Thyroid gland (tissue), 4 donors: ENCODE measurements around the gene TNPO1. TPM values are rescaled to one million over a fixed set of nuclear protein-coding genes. Genes with fewer than 3 reads are reported as not detected.
"Not testable (repeated sequence)": the region's sequence is repeated elsewhere in the genome, so short reads cannot be mapped to it uniquely, and the experiment has no call there.

Experiments used
- DNase-seq, 2 donors: peaks; one replicate each; pipeline ENCODE4 v3.0.0-alpha.2; 2019
- H3K27ac ChIP-seq, 3 donors: fragments of 200-600 bp; sonication (generic); 1 replicate in 2 of 3; 2 replicates in 1 of 3; pipeline ENCODE4 v1.5.1; 2016 to 2019; ENCODE audit warnings: mild to moderate bottlenecking in 1 of 3, moderate library complexity in 1 of 3
- H3K27me3 ChIP-seq: fragments of 200-600 bp; sonication (generic); one replicate; pipeline ENCODE4 v1.5.1; 2019
- H3K36me3 ChIP-seq, 2 donors: fragments of 200-600 bp; sonication (generic); one replicate each; pipeline ENCODE4 v1.5.1; 2016 to 2019
- H3K4me1 ChIP-seq, 2 donors: fragments of 200-600 bp; sonication (generic); one replicate each; pipeline ENCODE4 v1.5.1; 2017 to 2019
- H3K4me3 ChIP-seq, 3 donors: fragments of 200-600 bp; sonication (generic); replicated peaks in 1 of 3; 1 replicate in 2 of 3; 2 replicates in 1 of 3; pipeline ENCODE4 v1.5.1; 2016; ENCODE audit warnings: mild to moderate bottlenecking in 1 of 3
- H3K9me3 ChIP-seq: fragments of 200-600 bp; sonication (generic); one replicate; pipeline ENCODE4 v1.5.1; 2017
- POLR2A ChIP-seq, 2 donors: fragments of 450-650 bp; IDR thresholded peaks; one replicate each; pipeline ENCODE4 v1.6.1; 2017; ENCODE audit warnings: antibody characterized with exemption in 2 of 2, mild to moderate bottlenecking in 2 of 2, moderate library complexity in 1 of 2
- WGBS, 2 donors: methylation state at CpG; one replicate each; pipeline ENCODE4 v1.1.5; 2017; 5-methylcytosine and 5-hydroxymethylcytosine counted together
- intact Hi-C: fragments of 100-400 bp; cut with DNase I; formaldehyde crosslinking; loops from one replicate; pipeline ENCODE4 v1.15.1; 2023
- total RNA-seq, 4 donors: library from RNA; depleted of rRNA; stranded (reverse); fragments of >200 nt; gene quantifications; one replicate each; pipeline ENCODE4 v1.2.3, GENCODE V29; 2016
- TF ChIP-seq, protein P1 (sequence below), 6 experiments: fragments of 200-600 bp in 3 of 6; fragments of 450-650 bp in 3 of 6; sonication (generic) in 3 of 6; IDR thresholded peaks; one replicate each; pipeline ENCODE4 v1.5.1; 2016 to 2019; ENCODE audit warnings: antibody characterized with exemption in 6 of 6, mild to moderate bottlenecking in 2 of 6, inconsistent platforms in 1 of 6, moderate library complexity in 1 of 6

The TNPO1 gene
- total RNA-seq, 4 donors from 2014 or later, result 122 to 319 (median 206) TPM

DNA sequence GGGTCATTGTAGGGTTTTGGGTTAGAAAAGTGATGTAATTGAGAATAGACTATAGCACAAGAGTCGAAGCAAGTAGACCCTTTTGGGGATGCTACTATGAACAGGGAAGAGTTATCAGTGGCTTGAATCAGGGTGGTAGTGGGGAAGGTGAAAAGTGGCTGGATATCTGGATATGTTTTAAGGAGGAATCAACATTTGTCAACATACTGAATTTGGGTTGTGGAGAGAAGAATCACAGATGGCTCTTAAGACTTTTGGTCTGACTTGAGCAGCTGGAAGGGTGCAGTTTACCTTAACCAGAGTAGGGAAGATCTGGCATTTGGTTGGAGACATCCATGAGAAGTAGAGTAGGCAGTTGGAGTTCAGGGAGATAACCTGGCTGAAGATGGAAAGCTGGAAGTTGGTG is 100.9 kb downstream of the TNPO1 start:
- 93 to 95% methylated on average over 1 of the region's 1 CpG for WGBS, 2 donors
- no peak for DNase-seq
- Histone ChIP-seq H3K27me3 (no peaks in the 10 kb centered on the region), H3K27ac (no peak overlapping the region), H3K9me3 (no peaks in the 10 kb centered on the region), H3K4me1 (peaks cover 0 to 5% of the 10 kb centered on the region in 2 donors), H3K36me3 (no peaks in the 10 kb centered on the region), H3K4me3 (no peak overlapping the region)
- intact Hi-C loops, result no loop called here
- TF ChIP-seq, protein P1, sequence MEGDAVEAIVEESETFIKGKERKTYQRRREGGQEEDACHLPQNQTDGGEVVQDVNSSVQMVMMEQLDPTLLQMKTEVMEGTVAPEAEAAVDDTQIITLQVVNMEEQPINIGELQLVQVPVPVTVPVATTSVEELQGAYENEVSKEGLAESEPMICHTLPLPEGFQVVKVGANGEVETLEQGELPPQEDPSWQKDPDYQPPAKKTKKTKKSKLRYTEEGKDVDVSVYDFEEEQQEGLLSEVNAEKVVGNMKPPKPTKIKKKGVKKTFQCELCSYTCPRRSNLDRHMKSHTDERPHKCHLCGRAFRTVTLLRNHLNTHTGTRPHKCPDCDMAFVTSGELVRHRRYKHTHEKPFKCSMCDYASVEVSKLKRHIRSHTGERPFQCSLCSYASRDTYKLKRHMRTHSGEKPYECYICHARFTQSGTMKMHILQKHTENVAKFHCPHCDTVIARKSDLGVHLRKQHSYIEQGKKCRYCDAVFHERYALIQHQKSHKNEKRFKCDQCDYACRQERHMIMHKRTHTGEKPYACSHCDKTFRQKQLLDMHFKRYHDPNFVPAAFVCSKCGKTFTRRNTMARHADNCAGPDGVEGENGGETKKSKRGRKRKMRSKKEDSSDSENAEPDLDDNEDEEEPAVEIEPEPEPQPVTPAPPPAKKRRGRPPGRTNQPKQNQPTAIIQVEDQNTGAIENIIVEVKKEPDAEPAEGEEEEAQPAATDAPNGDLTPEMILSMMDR (IDR thresholded peaks at IDR 0.05), result no peak
- no peak for TF ChIP-seq POLR2A (IDR thresholded peaks at IDR 0.05)

DNA sequence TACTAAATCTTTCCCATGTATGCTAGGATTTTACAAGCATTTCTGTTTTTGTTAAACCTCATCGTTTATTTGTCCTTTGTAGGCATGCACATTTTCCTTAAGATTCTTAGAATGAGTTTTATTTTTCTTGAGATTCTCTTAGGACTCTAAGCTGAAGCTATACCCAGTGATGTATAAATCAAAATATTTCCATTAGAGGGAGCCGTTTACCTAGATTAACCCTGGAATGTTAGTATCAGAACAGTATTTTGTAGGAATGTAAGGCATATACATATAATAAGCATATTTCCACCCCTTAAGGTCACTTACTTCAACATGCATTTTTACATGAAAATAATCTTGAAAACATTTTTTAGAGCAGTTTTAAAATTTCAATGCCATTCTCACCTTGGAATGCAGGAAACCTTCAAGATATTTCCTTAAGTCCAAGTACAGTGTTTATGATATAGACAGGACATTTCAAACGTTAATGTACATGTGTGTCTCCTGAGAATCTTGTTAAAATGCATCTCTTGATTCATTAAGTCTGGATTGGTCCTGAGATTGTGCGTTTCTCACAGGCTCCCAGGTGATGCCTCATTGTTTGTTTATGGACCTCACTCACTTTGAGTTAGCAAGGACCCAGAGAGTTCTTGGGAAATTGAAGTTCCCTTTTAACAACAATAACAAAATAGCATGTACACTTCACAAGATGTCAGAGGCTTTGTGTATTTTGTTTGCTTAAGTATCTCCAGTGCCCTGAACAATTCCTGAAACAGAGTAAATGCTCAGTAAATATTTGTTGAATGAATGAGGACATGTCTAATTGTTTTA is 104.4 kb downstream of the TNPO1 start:
- intact Hi-C loops, result no loop called here
- H3K4me1 ChIP-seq, result peaks cover 0 to 5% of the 10 kb centered on the region in 2 donors
- no peaks in the 10 kb centered on the region for H3K27me3 ChIP-seq
- no peak overlapping the region for H3K4me3 ChIP-seq
- DNase-seq, result no peak
- WGBS, 2 donors, result 8 to 10% methylated on average over 4 of the region's 4 CpGs
- TF ChIP-seq POLR2A (IDR thresholded peaks at IDR 0.05), result no peak
- TF ChIP-seq, protein P1 (IDR thresholded peaks at IDR 0.05), result peak in 3 of 6 experiments; percentile 30 to 46 (median 40)
- H3K27ac ChIP-seq, result no peak overlapping the region
- H3K9me3 ChIP-seq, result no peaks in the 10 kb centered on the region
- H3K36me3 ChIP-seq, result no peaks in the 10 kb centered on the region

DNA sequence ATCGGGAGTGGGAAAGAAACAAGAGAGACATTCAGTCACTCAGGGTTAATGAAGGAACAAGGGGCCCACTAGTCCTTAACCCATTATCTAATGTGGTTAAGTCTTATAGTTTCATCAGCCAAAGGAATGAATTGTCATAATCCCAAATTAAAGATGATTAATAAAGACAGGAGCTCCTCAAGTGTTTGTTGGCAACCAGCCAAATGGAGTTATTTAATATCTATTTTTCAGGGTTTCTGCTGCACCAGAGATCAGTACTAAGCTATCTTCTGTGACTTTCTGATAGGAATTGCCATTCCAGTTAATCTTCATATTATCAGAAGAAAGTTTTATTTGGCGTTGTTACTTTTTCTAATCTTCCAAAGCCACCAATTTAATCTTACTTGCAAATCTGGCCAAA is 105.4 kb downstream of the TNPO1 start:
- intact Hi-C loops, result no loop called here
- H3K4me1 ChIP-seq, result peaks cover 0 to 5% of the 10 kb centered on the region in 2 donors
- H3K9me3 ChIP-seq, result no peaks in the 10 kb centered on the region
- no peaks in the 10 kb centered on the region for H3K36me3 ChIP-seq
- TF ChIP-seq, protein P1 (IDR thresholded peaks at IDR 0.05), result no peak
- TF ChIP-seq POLR2A (IDR thresholded peaks at IDR 0.05), result no peak
- DNase-seq, result no peak
- H3K27ac ChIP-seq, result no peak overlapping the region
- no peak overlapping the region for H3K4me3 ChIP-seq
- no peaks in the 10 kb centered on the region for H3K27me3 ChIP-seq
- 87 to 90% methylated on average over 2 of the region's 2 CpGs for WGBS, 2 donors

DNA sequence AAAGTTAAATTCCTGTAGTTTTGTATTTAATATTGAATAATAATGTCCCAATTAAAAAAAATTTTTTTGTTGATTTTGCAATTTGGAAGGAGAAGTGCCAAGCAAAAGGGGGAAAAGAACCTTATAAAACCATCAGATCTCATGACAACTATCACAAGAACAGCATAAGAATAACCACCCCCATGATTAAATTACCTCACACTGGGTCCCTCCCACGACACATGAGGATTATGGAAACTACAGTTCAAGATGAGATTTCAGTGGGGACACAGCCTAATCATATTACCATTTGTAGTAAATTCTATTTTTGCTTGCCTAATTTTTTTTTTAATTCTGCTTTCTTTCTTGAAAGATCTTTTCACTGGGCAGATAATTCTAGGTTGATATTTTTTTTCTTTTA is 106.0 kb downstream of the TNPO1 start:
- Histone ChIP-seq H3K27me3 (no peaks in the 10 kb centered on the region), H3K27ac (no peak overlapping the region), H3K4me1 (peaks cover 0 to 5% of the 10 kb centered on the region in 2 donors), H3K9me3 (no peaks in the 10 kb centered on the region), H3K36me3 (no peaks in the 10 kb centered on the region), H3K4me3 (no peak overlapping the region)
- no peak for DNase-seq
- intact Hi-C loops, result no loop called here
- 70 to 90% methylated on average over 1 of the region's 1 CpG for WGBS, 2 donors
- TF ChIP-seq POLR2A (IDR thresholded peaks at IDR 0.05), result no peak
- TF ChIP-seq, protein P1 (IDR thresholded peaks at IDR 0.05), result no peak

DNA sequence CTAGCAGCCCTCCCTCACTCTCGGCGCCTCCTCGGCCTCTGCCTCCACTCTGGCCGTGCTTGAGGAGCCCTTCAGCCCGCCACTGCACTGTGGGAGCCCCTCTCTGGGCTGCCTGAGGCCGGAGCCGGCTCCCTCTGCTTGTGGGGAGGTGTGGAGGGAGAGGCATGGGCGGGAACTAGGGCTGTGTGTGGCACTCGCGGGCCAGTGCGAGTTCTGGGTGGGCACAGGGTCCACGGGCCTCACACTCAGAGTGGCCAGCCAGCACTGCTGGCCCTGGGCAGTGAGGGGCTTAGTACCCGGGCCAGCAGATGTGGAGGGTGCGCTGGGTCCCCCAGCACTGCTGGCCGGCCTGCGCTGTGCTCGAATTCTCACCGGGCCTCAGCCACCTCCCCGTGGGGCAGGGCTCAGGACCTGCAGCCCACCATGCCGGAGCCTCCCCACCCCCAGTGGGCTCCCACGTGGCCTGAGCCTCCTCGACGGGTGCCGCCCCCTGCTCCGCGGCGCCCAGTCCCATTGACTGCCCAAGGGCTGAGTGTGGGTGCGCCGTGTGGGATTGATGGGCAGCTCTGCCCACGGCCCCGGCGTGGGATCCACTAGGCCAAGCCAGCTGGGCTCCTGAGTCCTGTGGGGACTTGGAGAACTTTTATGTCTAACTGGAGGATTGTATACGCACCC is 109.0 kb downstream of the TNPO1 start:
- no peak for TF ChIP-seq POLR2A (IDR thresholded peaks at IDR 0.05)
- TF ChIP-seq, protein P1 (IDR thresholded peaks at IDR 0.05), result no peak
- Histone ChIP-seq H3K36me3 (no peaks in the 10 kb centered on the region), H3K9me3 (no peaks in the 10 kb centered on the region), H3K4me3 (no peak overlapping the region), H3K27ac (no peak overlapping the region), H3K4me1 (peaks cover 0 to 5% of the 10 kb centered on the region in 2 donors), H3K27me3 (no peaks in the 10 kb centered on the region)
- intact Hi-C loops, result no loop called here
- 86 to 92% methylated on average over 14 to 33 of the region's 33 CpGs for WGBS, 2 donors
- no peak for DNase-seq

DNA sequence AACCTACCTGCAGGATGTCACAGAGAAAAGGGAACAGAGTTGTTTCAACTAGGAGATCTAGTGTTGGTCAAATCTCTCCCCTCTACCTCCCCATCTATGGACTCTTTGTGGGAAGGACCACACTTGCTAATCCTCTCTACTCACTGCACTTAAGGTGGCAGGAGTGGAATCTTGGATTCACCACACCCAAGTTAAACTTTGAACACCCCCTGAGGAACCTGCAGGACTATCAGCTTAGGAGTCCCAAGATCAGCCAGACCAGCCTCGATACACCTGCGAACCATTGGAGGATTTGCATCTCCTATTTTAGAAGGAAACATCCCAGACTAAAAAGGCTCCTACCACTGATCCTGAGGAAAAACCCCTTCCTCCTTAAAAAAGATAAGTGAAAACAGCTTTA is 116.2 kb downstream of the TNPO1 start:
- WGBS, 2 donors, result 91 to 100% methylated on average over 2 of the region's 2 CpGs
- DNase-seq, H3K27me3 ChIP-seq, H3K36me3 ChIP-seq, intact Hi-C loops, H3K27ac ChIP-seq, H3K9me3 ChIP-seq, H3K4me3 ChIP-seq: not testable (repeated sequence)
- H3K4me1 ChIP-seq, result peaks cover 4 to 16% of the 10 kb centered on the region in 2 donors

DNA sequence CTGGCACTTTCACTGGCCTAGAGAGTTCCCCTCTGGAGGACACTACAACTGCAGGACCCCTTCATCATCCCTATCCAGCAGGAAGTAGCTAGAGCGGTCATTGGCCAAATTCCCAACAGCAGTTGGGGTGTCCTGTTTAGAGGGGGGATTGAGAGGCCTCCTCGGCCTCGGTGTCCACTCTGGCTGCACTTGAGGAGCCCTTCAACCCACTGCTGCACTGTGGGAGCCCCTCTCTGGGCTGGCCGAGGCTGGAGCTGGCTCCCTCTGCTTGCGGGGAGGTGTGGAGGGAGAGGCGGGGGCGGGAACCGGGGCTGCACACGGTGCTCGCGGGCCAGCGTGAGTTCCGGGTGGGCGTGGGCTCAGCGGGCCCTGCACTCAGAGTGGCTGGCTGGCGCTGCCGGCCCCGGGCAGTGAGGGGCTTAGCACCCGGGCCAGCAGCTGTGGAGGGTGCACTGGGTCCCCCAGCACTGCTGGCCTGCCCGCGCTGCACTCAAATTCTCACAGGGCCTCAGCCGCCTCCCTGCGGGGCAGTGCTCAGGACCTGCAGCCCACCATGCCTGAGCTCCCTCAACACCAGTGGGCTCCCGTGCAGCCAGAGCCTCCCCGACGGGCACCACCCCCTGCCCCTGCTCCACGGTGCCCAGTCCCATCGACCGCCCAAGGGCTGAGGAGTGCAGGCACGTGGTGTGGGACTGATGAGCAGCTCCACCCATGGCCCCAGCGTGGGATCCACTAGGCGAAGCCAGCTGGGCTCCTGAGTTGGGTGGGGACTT is 118.7 kb downstream of the TNPO1 start:
- WGBS, 2 donors, result 96 to 100% methylated on average over 4 to 8 of the region's 32 CpGs
- H3K27ac ChIP-seq, result not testable (repeated sequence)

More for the DNA sequence above, 118.7 kb downstream of the TNPO1 start:
- H3K36me3 ChIP-seq, H3K9me3 ChIP-seq, intact Hi-C loops, H3K27me3 ChIP-seq, DNase-seq, H3K4me3 ChIP-seq: not testable (repeated sequence)
- peaks cover 4 to 19% of the 10 kb centered on the region in 2 donors for H3K4me1 ChIP-seq
